DMS153 treated with DMSO at 0.1 percent for 48 hours (cell line): ENCODE data around the gene TENT4A.
"Not testable (repeated sequence)": the region's sequence is repeated elsewhere in the genome, so short reads cannot be mapped to it uniquely, and the experiment has no call there.

Experiments
- DNase-seq: peaks from one replicate; lab custom pipeline; 2025; ENCODE audit not compliant: unreplicated experiment; lab: John Stamatoyannopoulos, UW

TENT4A gene

GRCh38 chr5:6767481-6768063, 54.3 kb downstream of the TENT4A start:
- DNase-seq: no peak

- no peak for DNase-seq
Observed at GRCh38 chr5:6768590-6769230, 55.5 kb downstream of the TENT4A start.

- no peak for DNase-seq
Observed at GRCh38 chr5:6770826-6771607, 57.8 kb downstream of the TENT4A start.

- peak; percentile 72 for DNase-seq
Observed at GRCh38 chr5:6772886-6773285, 59.7 kb downstream of the TENT4A start.

- DNase-seq: peak; percentile 89
Observed at GRCh38 chr5:6773342-6774035, 60.3 kb downstream of the TENT4A start.

GRCh38 chr5:6774207-6774606, 61.0 kb downstream of the TENT4A start:
- not testable (repeated sequence) for DNase-seq

GRCh38 chr5:6774721-6775204, 61.5 kb downstream of the TENT4A start:
- no peak for DNase-seq

- DNase-seq: peak; percentile 38
Observed at GRCh38 chr5:6775571-6775970, 62.3 kb downstream of the TENT4A start.

GRCh38 chr5:6780802-6781391, 67.7 kb downstream of the TENT4A start:
- no peak for DNase-seq

GRCh38 chr5:6781716-6782115, 68.5 kb downstream of the TENT4A start:
- DNase-seq: no peak

- no peak for DNase-seq
Observed at GRCh38 chr5:6783787-6784186, 70.6 kb downstream of the TENT4A start.

- no peak for DNase-seq
Observed at GRCh38 chr5:6784481-6784880, 71.2 kb downstream of the TENT4A start.

- DNase-seq: no peak
Observed at GRCh38 chr5:6785161-6785860, 72.1 kb downstream of the TENT4A start.

- DNase-seq: no peak
Observed at GRCh38 chr5:6785861-6786180, 72.6 kb downstream of the TENT4A start.

GRCh38 chr5:6786786-6787495, 73.7 kb downstream of the TENT4A start:
- no peak for DNase-seq

- DNase-seq: no peak
Observed at GRCh38 chr5:6787941-6788340, 74.7 kb downstream of the TENT4A start.

- no peak for DNase-seq
Observed at GRCh38 chr5:6788439-6788838, 75.2 kb downstream of the TENT4A start.

GRCh38 chr5:6788956-6789649, 75.9 kb downstream of the TENT4A start:
- no peak for DNase-seq

GRCh38 chr5:6790346-6790865, 77.2 kb downstream of the TENT4A start:
- no peak for DNase-seq
